Hindlimb muscle (tissue), 1 donor: Measurements from ENCODE around the gene LHX1. TPM values are rescaled to one million over a fixed set of nuclear protein-coding genes. Genes with fewer than 3 reads are reported as not detected.
A peak's percentile ranks its signal among the peaks of the same experiment; 100 is the strongest.

Experiments used
- DNase-seq: peaks from one replicate; pipeline ENCODE4 v3.0.0-alpha.2; 2013
- polyA plus RNA-seq: library from polyadenylated mRNA; unstranded; fragments of 120-200 nt; gene quantifications from one replicate; pipeline ENCODE4 v1.2.1, GENCODE V29; 2013; ENCODE audit not compliant: insufficient read length

Gene LHX1
- polyA plus RNA-seq, result not detected

GRCh38 chr17:36937001-36937958 lies at the start of gene LHX1:
LHX1 (plus strand) TSS chr17:36937475; CDS start chr17:36938198, 723 bp downstream.
- DNase-seq, result no peak

- peak; percentile 26 for DNase-seq
These were observed 48.9 kb upstream of the LHX1 start for GRCh38 chr17:36888236-36888951.

GRCh38 chr17:36889770-36890349 lies 47.4 kb upstream of the LHX1 start:
- no peak for DNase-seq

GRCh38 chr17:36890398-36891168 lies 46.7 kb upstream of the LHX1 start:
- no peak for DNase-seq

GRCh38 chr17:36892112-36892838 lies 45.0 kb upstream of the LHX1 start:
- DNase-seq, result no peak

GRCh38 chr17:36894177-36894576 lies 43.1 kb upstream of the LHX1 start:
- DNase-seq, result no peak

GRCh38 chr17:36894925-36895324 lies 42.4 kb upstream of the LHX1 start:
- no peak for DNase-seq

GRCh38 chr17:36899250-36900159 lies 37.8 kb upstream of the LHX1 start:
- no peak for DNase-seq

GRCh38 chr17:36900160-36900512 lies 37.1 kb upstream of the LHX1 start:
- DNase-seq, result no peak

- DNase-seq, result no peak
These were observed 35.8 kb upstream of the LHX1 start for GRCh38 chr17:36901506-36901905.

- no peak for DNase-seq
These were observed 29.9 kb upstream of the LHX1 start for GRCh38 chr17:36907407-36907806.

GRCh38 chr17:36910513-36910912 lies 26.8 kb upstream of the LHX1 start:
- DNase-seq, result no peak

GRCh38 chr17:36911001-36911400 lies 26.3 kb upstream of the LHX1 start:
- DNase-seq, result no peak

GRCh38 chr17:36913132-36913531 lies 24.1 kb upstream of the LHX1 start:
- DNase-seq, result no peak

- no peak for DNase-seq
These were observed 19.0 kb upstream of the LHX1 start for GRCh38 chr17:36918211-36918691.

- DNase-seq, result no peak
These were observed 17.8 kb upstream of the LHX1 start for GRCh38 chr17:36919407-36919968.

GRCh38 chr17:36920032-36921005 lies 17.0 kb upstream of the LHX1 start:
- no peak for DNase-seq

- DNase-seq, result no peak
These were observed 16.0 kb upstream of the LHX1 start for GRCh38 chr17:36921095-36921851.
